MM.1S (cell line): ENCODE results near the gene MTREX.

ENCODE experiments used
- DNase-seq: peaks from one replicate; pipeline ENCODE4 v3.0.0-alpha.2; 2015
- H2AFZ ChIP-seq: fragments of 300-600 bp; sonication (generic); 2 replicates; pipeline ENCODE4 v1.6.0; 2016; ENCODE audit warnings: antibody characterized with exemption, low read length
- H3F3A ChIP-seq: fragments of 300-600 bp; sonication (generic); 2 replicates; pipeline ENCODE4 v1.6.1; 2016; ENCODE audit warnings: mild to moderate bottlenecking, antibody characterized with exemption, low read length, moderate library complexity, mixed read lengths; ENCODE audit not compliant: insufficient read depth
- H3K27ac ChIP-seq: fragments of 300-600 bp; sonication (generic); 2 replicates; pipeline ENCODE4 v1.5.1; 2016; ENCODE audit warnings: mild to moderate bottlenecking, low read length
- H3K27me3 ChIP-seq: fragments of 300-600 bp; sonication (generic); replicated peaks from 2 replicates; pipeline ENCODE4 v1.6.0; 2016; ENCODE audit warnings: low read length; ENCODE audit not compliant: insufficient read depth
- H3K36me3 ChIP-seq: fragments of 300-600 bp; sonication (generic); replicated peaks from 2 replicates; pipeline ENCODE4 v1.6.1; 2016; ENCODE audit warnings: mild to moderate bottlenecking, low read length, mixed read lengths; ENCODE audit not compliant: insufficient read depth
- H3K4me1 ChIP-seq: fragments of 300-600 bp; sonication (generic); 2 replicates; pipeline ENCODE4 v1.6.1; 2016; ENCODE audit warnings: low read length, mixed read lengths
- H3K4me2 ChIP-seq: fragments of 300-600 bp; sonication (generic); 2 replicates; pipeline ENCODE4 v1.6.0; 2016; ENCODE audit warnings: low read depth, low read length
- H3K4me3 ChIP-seq: fragments of 300-600 bp; sonication (generic); 2 replicates; pipeline ENCODE4 v1.5.1; 2016; ENCODE audit warnings: low read length, mixed read lengths
- H3K79me2 ChIP-seq: fragments of 300-600 bp; sonication (generic); 2 replicates; pipeline ENCODE4 v1.6.1; 2016; ENCODE audit warnings: mixed run types, low read length, mixed read lengths
- H3K9ac ChIP-seq: fragments of 300-600 bp; sonication (generic); 2 replicates; pipeline ENCODE4 v1.6.1; 2016; ENCODE audit warnings: low read length, mixed read lengths
- H3K9me2 ChIP-seq: fragments of 300-600 bp; sonication (generic); replicated peaks from 2 replicates; pipeline ENCODE4 v1.6.1; 2016; ENCODE audit warnings: mild to moderate bottlenecking, low read length, mixed read lengths; ENCODE audit not compliant: insufficient read depth
- H3K9me3 ChIP-seq: fragments of 300-600 bp; sonication (generic); replicated peaks from 2 replicates; pipeline ENCODE4 v1.6.1; 2016; ENCODE audit warnings: mild to moderate bottlenecking, low read length, mixed read lengths; ENCODE audit not compliant: insufficient read depth
- H4K20me1 ChIP-seq: fragments of 300-600 bp; sonication (generic); 2 replicates; pipeline ENCODE4 v1.6.1; 2016; ENCODE audit warnings: mild to moderate bottlenecking, low read length, moderate library complexity, mixed read lengths; ENCODE audit not compliant: insufficient read depth
- CTCF ChIP-seq: fragments of 300-600 bp; sonication (generic); IDR thresholded peaks from 2 replicates; pipeline ENCODE4 v1.5.1; 2016; ENCODE audit warnings: antibody characterized with exemption, low read length, mixed read lengths
- EZH2 ChIP-seq: fragments of 300-600 bp; sonication (generic); optimal IDR thresholded peaks from 2 replicates; pipeline ENCODE3; 2017; ENCODE audit warnings: low read depth, mild to moderate bottlenecking, antibody characterized with exemption, low read length, mixed read lengths
- EZH2phosphoT487 ChIP-seq: fragments of 300-600 bp; sonication (generic); IDR thresholded peaks from 2 replicates; pipeline ENCODE4 v1.6.1; 2018; ENCODE audit warnings: antibody characterized with exemption, low read length

MTREX gene

GRCh38 chr5:55421074-55421529 lies 113.3 kb downstream of the MTREX start:
- Histone ChIP-seq H3K9ac (no peak overlapping the region), H4K20me1 (no peaks in the 10 kb centered on the region; the same call in 1 of the 2 replicates), H3K27me3 (no peaks in the 10 kb centered on the region), H3F3A (peaks cover 20% of the 10 kb centered on the region; the same call in 1 of the 2 replicates), H3K36me3 (peaks cover 9% of the 10 kb centered on the region; the same call in 1 of the 2 replicates), H3K4me3 (no peak overlapping the region), H3K9me3 (no peaks in the 10 kb centered on the region), H3K4me2 (peak overlapping the region; percentile 24; the same call in 1 of the 2 replicates), H2AFZ (no peak overlapping the region), H3K4me1 (peaks cover 27% of the 10 kb centered on the region), H3K27ac (peak overlapping the region; percentile 64; the same call in 1 of the 2 replicates), H3K9me2 (no peaks in the 10 kb centered on the region), H3K79me2 (peaks cover 8% of the 10 kb centered on the region; the same call in 1 of the 2 replicates)
- no peak for TF ChIP-seq EZH2phosphoT487
- TF ChIP-seq CTCF = no peak
- TF ChIP-seq EZH2 = no peak
- DNase-seq = peak; percentile 71

- H3K9me2 ChIP-seq = no peaks in the 10 kb centered on the region
- H3K36me3 ChIP-seq = peaks cover 9% of the 10 kb centered on the region; the same call in 1 of the 2 replicates
- H2AFZ ChIP-seq = no peak overlapping the region
- H3K4me2 ChIP-seq = no peak overlapping the region
- DNase-seq = no peak
- no peaks in the 10 kb centered on the region for H3K9me3 ChIP-seq
- no peak for TF ChIP-seq EZH2
- TF ChIP-seq CTCF = no peak
- TF ChIP-seq EZH2phosphoT487 = no peak
- no peak overlapping the region for H3K9ac ChIP-seq
- peaks cover 5% of the 10 kb centered on the region; the same call in 1 of the 2 replicates for H3F3A ChIP-seq
- H3K27me3 ChIP-seq = no peaks in the 10 kb centered on the region
- no peak overlapping the region for H3K4me3 ChIP-seq
- H3K27ac ChIP-seq = no peak overlapping the region
- H4K20me1 ChIP-seq = no peaks in the 10 kb centered on the region; the same call in 1 of the 2 replicates
- H3K79me2 ChIP-seq = peaks cover 8% of the 10 kb centered on the region; the same call in 1 of the 2 replicates
- H3K4me1 ChIP-seq = peaks cover 9% of the 10 kb centered on the region
These were observed 118.7 kb downstream of the MTREX start for GRCh38 chr5:55426455-55426854.

GRCh38 chr5:55427157-55427556 lies 119.4 kb downstream of the MTREX start:
- TF ChIP-seq CTCF (no peak), EZH2 (no peak), EZH2phosphoT487 (no peak)
- peaks cover 6% of the 10 kb centered on the region; the same call in 1 of the 2 replicates for H3K79me2 ChIP-seq
- H3K9me2 ChIP-seq = no peaks in the 10 kb centered on the region
- no peak overlapping the region for H2AFZ ChIP-seq
- no peaks in the 10 kb centered on the region for H4K20me1 ChIP-seq
- no peak overlapping the region for H3K4me2 ChIP-seq
- H3K9ac ChIP-seq = no peak overlapping the region
- H3K27ac ChIP-seq = no peak overlapping the region
- no peaks in the 10 kb centered on the region for H3K9me3 ChIP-seq
- H3F3A ChIP-seq = no peaks in the 10 kb centered on the region
- peaks cover 5% of the 10 kb centered on the region; the same call in 1 of the 2 replicates for H3K4me1 ChIP-seq
- H3K27me3 ChIP-seq = no peaks in the 10 kb centered on the region
- peaks cover 9% of the 10 kb centered on the region; the same call in 1 of the 2 replicates for H3K36me3 ChIP-seq
- H3K4me3 ChIP-seq = no peak overlapping the region
- DNase-seq = no peak
